Myocyte (in vitro differentiated cells): ENCODE results near the gene UBE2G1. TPM values are rescaled to one million over a fixed set of nuclear protein-coding genes. Genes with fewer than 3 reads are reported as not detected.

ENCODE experiments used
- DNase-seq: peaks from one replicate; pipeline ENCODE4 v3.0.0-alpha.2; 2012; ENCODE audit warnings: low read depth
- total RNA-seq: library from RNA; depleted of rRNA; stranded (reverse); fragments of >200 nt; gene quantifications from 2 replicates; pipeline ENCODE4 v1.2.3, GENCODE V29; 2014

UBE2G1 gene
- total RNA-seq, 1 donor from 2014 or later = 75.0 TPM

GRCh38 chr17:4309897-4310296 lies 56.6 kb downstream of the UBE2G1 start:
- no peak for DNase-seq

- no peak for DNase-seq
Observed at GRCh38 chr17:4307179-4307930, 59.1 kb downstream of the UBE2G1 start.

GRCh38 chr17:4305224-4305623 lies 61.3 kb downstream of the UBE2G1 start:
- no peak for DNase-seq

GRCh38 chr17:4304417-4305027 lies 62.0 kb downstream of the UBE2G1 start:
- peak; percentile 55 for DNase-seq

- no peak for DNase-seq
Observed at GRCh38 chr17:4301066-4301465, 65.4 kb downstream of the UBE2G1 start.

GRCh38 chr17:4297351-4297750 lies 69.1 kb downstream of the UBE2G1 start:
- no peak for DNase-seq

GRCh38 chr17:4295686-4296085 lies 70.8 kb downstream of the UBE2G1 start:
- no peak for DNase-seq

- no peak for DNase-seq
Observed at GRCh38 chr17:4293572-4293971, 72.9 kb downstream of the UBE2G1 start.

- DNase-seq = no peak
Observed at GRCh38 chr17:4287710-4288109, 78.8 kb downstream of the UBE2G1 start.

- DNase-seq = no peak
Observed at GRCh38 chr17:4276514-4276913, 90.0 kb downstream of the UBE2G1 start.

- no peak for DNase-seq
Observed at GRCh38 chr17:4272972-4273368, 93.5 kb downstream of the UBE2G1 start.

GRCh38 chr17:4272213-4272971 lies 94.1 kb downstream of the UBE2G1 start:
- no peak for DNase-seq

GRCh38 chr17:4270736-4271135 lies 95.7 kb downstream of the UBE2G1 start:
- no peak for DNase-seq

GRCh38 chr17:4269915-4270314 lies 96.6 kb downstream of the UBE2G1 start:
- DNase-seq = no peak

- DNase-seq = no peak
Observed at GRCh38 chr17:4267402-4267801, 99.1 kb downstream of the UBE2G1 start.

GRCh38 chr17:4266550-4266949 lies 99.9 kb downstream of the UBE2G1 start:
- no peak for DNase-seq

- DNase-seq = peak; percentile 97
Observed at GRCh38 chr17:4263282-4264215, 102.9 kb downstream of the UBE2G1 start, which contains the start of gene ANKFY1. TSS of gene ANKFY1 (minus strand) at chr17:4263979. CDS start at chr17:4263941, 38 bp downstream.

- no peak for DNase-seq
Observed at GRCh38 chr17:4262703-4263102, 103.8 kb downstream of the UBE2G1 start.

- no peak for DNase-seq
Observed at GRCh38 chr17:4261452-4261851, 105.0 kb downstream of the UBE2G1 start.

- no peak for DNase-seq
Observed at GRCh38 chr17:4258867-4259266, 107.6 kb downstream of the UBE2G1 start.

- DNase-seq = no peak
Observed at GRCh38 chr17:4256952-4257351, 109.5 kb downstream of the UBE2G1 start.
